Hepatocyte (in vitro differentiated cells): ENCODE measurements around the gene HOXB3.

Experiments
- EZH2 ChIP-seq: fragments of 200-600 bp; sonication (generic); IDR thresholded peaks from 2 replicates; pipeline ENCODE4 v1.6.1; 2016; ENCODE audit warnings: antibody characterized with exemption, mild to moderate bottlenecking, borderline replicate concordance
- EZH2phosphoT487 ChIP-seq: fragments of 200-600 bp; sonication (generic); IDR thresholded peaks from one replicate; pipeline ENCODE4 v1.6.1; 2018; ENCODE audit warnings: antibody characterized with exemption, mild to moderate bottlenecking, low read depth, moderate library complexity; ENCODE audit not compliant: unreplicated experiment, severe bottlenecking
- TF ChIP-seq, protein P1 (sequence below): fragments of 200-600 bp; sonication (generic); IDR thresholded peaks from 2 replicates; pipeline ENCODE4 v1.5.1; 2016; ENCODE audit warnings: antibody characterized with exemption, mild to moderate bottlenecking; ENCODE audit not compliant: poor library complexity

GRCh38 chr17:48555258-48556228, 34.5 kb downstream of the HOXB3 start:
- TF ChIP-seq, protein P1, sequence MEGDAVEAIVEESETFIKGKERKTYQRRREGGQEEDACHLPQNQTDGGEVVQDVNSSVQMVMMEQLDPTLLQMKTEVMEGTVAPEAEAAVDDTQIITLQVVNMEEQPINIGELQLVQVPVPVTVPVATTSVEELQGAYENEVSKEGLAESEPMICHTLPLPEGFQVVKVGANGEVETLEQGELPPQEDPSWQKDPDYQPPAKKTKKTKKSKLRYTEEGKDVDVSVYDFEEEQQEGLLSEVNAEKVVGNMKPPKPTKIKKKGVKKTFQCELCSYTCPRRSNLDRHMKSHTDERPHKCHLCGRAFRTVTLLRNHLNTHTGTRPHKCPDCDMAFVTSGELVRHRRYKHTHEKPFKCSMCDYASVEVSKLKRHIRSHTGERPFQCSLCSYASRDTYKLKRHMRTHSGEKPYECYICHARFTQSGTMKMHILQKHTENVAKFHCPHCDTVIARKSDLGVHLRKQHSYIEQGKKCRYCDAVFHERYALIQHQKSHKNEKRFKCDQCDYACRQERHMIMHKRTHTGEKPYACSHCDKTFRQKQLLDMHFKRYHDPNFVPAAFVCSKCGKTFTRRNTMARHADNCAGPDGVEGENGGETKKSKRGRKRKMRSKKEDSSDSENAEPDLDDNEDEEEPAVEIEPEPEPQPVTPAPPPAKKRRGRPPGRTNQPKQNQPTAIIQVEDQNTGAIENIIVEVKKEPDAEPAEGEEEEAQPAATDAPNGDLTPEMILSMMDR, result no peak
- no peak for TF ChIP-seq EZH2
- no peak for TF ChIP-seq EZH2phosphoT487
